AG04450 (cell line): ENCODE data around the gene MYL4. TPM values are rescaled to one million over a fixed set of nuclear protein-coding genes. Genes with fewer than 3 reads are reported as not detected.

Source experiments
- CTCF ChIA-PET: fragments of 300-600, 350-600 bp; formaldehyde crosslinking; extraction: SDS; loops from one replicate; lab custom pipeline; 2022; ENCODE audit warnings: antibody characterized with exemption, inconsistent platforms; lab: Charles Lee
- POLR2A ChIA-PET: fragments of 350-600 bp; formaldehyde crosslinking; extraction: SDS; loops from one replicate; lab custom pipeline; 2021; ENCODE audit warnings: antibody characterized with exemption, inconsistent platforms; lab: Yijun Ruan, JAX
- DNase-seq: peaks from one replicate; pipeline ENCODE4 v3.0.0-alpha.2; 2011; ENCODE audit warnings: low read depth, low spot score
- H3K27ac ChIP-seq: one replicate; pipeline ENCODE4 v1.5.1; 2012; ENCODE audit warnings: low read depth, low read length, control low read depth
- H3K27me3 ChIP-seq: one replicate; pipeline ENCODE4 v1.6.0; 2012; ENCODE audit warnings: low read length; ENCODE audit not compliant: control insufficient read depth, insufficient read depth
- H3K4me3 ChIP-seq: 2 replicates; pipeline ENCODE4 v1.5.1; 2011; ENCODE audit warnings: mild to moderate bottlenecking, low read depth, low read length, control low read depth
- H3K9me3 ChIP-seq: 2 replicates; pipeline ENCODE4 v1.5.1; 2012; ENCODE audit warnings: low read length; ENCODE audit not compliant: control insufficient read depth, insufficient read depth
- CTCF ChIP-seq: IDR thresholded peaks from 2 replicates; pipeline ENCODE4 v1.5.1; 2011; ENCODE audit warnings: low read depth, low read length, control low read depth, inconsistent platforms
- polyA plus RNA-seq: library from polyadenylated mRNA; depleted of rRNA; stranded (reverse); fragments of >200 nt; gene quantifications from 2 replicates; pipeline ENCODE4 v1.2.3, GENCODE V29; 2011

The MYL4 gene
- polyA plus RNA-seq, 1 experiment = 0.19 TPM

- DNase-seq = no peak
- Histone ChIP-seq H3K27ac (no peak overlapping the region), H3K4me3 (no peak overlapping the region), H3K9me3 (no peaks in the 10 kb centered on the region), H3K27me3 (no peaks in the 10 kb centered on the region)
- TF ChIP-seq CTCF = no peak
- ChIA-PET CTCF (interaction anchor here (0.7 to 0.8 kb wide), 2 partner anchors 14 to 15 kb away, joined by 3 read pairs; no protein-coding TSS in a partner anchor), POLR2A (no interaction called here)
Observed at GRCh38 chr17:47243737-47244598, 34.8 kb downstream of the MYL4 start.

GRCh38 chr17:47244697-47245096 is 35.5 kb downstream of the MYL4 start:
- TF ChIP-seq CTCF = no peak

GRCh38 chr17:47246120-47246519 is 37.0 kb downstream of the MYL4 start:
- DNase-seq = no peak
- no peak overlapping the region for H3K4me3 ChIP-seq
- H3K9me3 ChIP-seq = no peaks in the 10 kb centered on the region
- TF ChIP-seq CTCF = no peak
- ChIA-PET CTCF (interaction anchor here (0.6 to 1.6 kb wide), 2 partner anchors 67 to 69 kb away, joined by 3 read pairs; no protein-coding TSS in a partner anchor), POLR2A (interaction anchor here (0.6 kb wide), 1 partner anchor 19 kb away, joined by 3 read pairs; no protein-coding TSS in a partner anchor)
- H3K27ac ChIP-seq = no peak overlapping the region
- H3K27me3 ChIP-seq = no peaks in the 10 kb centered on the region

More at GRCh38 chr17:47244697-47245096, 35.5 kb downstream of the MYL4 start:
- H3K27ac ChIP-seq = peak overlapping the region; percentile 31
- ChIA-PET CTCF (no interaction called here), POLR2A (no interaction called here)
- no peaks in the 10 kb centered on the region for H3K9me3 ChIP-seq
- H3K27me3 ChIP-seq = no peaks in the 10 kb centered on the region
- no peak overlapping the region for H3K4me3 ChIP-seq
- no peak for DNase-seq

- Histone ChIP-seq H3K9me3 (no peaks in the 10 kb centered on the region; the same call in 1 of the 2 replicates), H3K27ac (no peak overlapping the region), H3K4me3 (no peak overlapping the region), H3K27me3 (no peaks in the 10 kb centered on the region)
- POLR2A ChIA-PET = no interaction called here
- CTCF ChIA-PET = no interaction called here
- TF ChIP-seq CTCF = no peak
- no peak for DNase-seq
Observed at GRCh38 chr17:47250855-47251254, 41.7 kb downstream of the MYL4 start.

- no peak for TF ChIP-seq CTCF
- CTCF ChIA-PET = interaction anchor here (0.7 kb wide), 1 partner anchor 65 kb away, joined by 3 read pairs; no protein-coding TSS in a partner anchor
Observed at GRCh38 chr17:47251421-47251940, 42.3 kb downstream of the MYL4 start.

More at GRCh38 chr17:47251421-47251940, 42.3 kb downstream of the MYL4 start:
- Histone ChIP-seq H3K27me3 (no peaks in the 10 kb centered on the region), H3K9me3 (no peaks in the 10 kb centered on the region; the same call in 1 of the 2 replicates), H3K4me3 (no peak overlapping the region), H3K27ac (no peak overlapping the region)
- no peak for DNase-seq
- POLR2A ChIA-PET = interaction anchor here (0.5 kb wide), 1 partner anchor 9 kb away, joined by 3 read pairs; no protein-coding TSS in a partner anchor
